GM18511 (cell line): ENCODE results near the gene TBC1D20.
"Not testable (repeated sequence)": the region's sequence is repeated elsewhere in the genome, so short reads cannot be mapped to it uniquely, and the experiment has no call there.

Source experiments
- ATAC-seq: cut with Tn5 transposase; IDR thresholded peaks from one replicate; pipeline ENCODE4 v1.9.1; 2021; ENCODE audit warnings: mild to moderate bottlenecking, moderate library complexity; ENCODE audit not compliant: unreplicated experiment

The TBC1D20 gene

DNA sequence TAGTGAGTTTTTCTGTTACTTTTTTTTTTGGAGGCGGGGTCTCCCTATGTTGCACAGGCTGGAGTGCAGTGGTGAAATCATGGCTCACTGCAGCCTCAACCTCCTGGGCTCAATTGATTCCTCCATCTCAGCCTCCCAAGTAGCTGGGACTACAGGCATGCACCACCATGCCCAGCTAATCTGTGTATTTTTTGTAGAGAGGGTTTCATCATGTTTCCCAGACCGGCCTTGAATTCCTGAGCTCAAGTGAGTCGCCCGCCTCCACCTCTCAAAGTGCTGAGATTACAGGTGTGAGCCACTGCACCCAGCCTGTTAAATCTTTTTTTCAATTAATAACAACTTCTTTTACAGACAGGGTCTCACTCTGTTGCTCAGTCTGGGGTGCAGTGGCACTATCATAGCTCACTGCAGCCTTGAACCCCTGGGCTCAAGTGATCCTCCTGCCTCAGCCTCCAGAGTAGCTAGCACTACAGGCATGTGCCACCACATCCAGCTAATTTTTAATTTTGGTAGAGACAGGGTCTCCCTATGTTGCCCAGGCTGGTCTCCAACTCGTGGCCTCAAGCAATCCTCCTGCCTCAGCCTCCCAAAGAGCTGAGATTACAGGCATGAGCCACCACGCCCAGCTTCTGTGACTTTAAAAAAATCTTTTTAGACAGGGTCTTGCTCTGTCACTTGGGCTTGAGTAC, 14.4 kb upstream of the TBC1D20 start:
- ATAC-seq = not testable (repeated sequence)

DNA sequence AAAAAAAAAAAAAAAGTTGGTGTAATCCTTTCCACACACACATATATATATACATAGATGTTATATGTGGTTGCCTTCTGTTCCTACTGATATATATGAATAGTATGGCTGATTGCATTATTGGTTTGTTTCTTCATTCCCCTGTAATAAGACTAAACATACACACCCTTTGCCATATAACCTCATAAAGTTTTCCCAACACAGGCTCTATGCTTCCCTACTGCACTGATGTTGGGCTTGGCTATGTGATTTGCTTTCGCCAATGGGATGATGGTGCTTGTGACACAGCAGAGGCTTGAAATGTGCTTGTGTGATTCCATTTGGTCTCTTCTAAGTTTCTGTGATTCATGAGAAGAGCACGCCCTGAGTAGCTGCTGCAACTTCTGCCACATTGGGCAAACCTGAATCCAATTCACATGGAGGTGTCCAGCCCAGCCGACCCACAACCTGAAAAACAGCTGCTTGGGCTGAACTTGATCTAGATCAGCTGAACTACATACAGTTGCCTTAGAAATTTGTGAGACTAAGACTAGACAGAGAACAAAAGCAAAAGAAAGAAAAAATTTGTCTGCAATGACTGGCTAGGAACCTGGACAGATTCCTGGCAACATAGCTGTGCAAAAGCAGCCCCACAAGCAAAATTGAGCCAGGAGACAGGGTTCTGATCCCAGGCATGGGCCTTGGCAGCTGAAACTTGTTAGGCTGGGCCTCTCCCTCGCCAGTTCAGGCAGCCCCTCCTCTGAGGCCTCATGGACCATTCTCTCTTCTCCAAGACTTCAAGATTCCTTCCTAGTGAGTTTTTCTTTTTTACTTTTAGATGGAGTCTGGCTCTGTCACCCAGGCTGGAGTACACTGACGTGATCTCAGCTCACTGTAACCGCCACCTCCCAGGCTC, 13.4 kb upstream of the TBC1D20 start:
- ATAC-seq = no peak

DNA sequence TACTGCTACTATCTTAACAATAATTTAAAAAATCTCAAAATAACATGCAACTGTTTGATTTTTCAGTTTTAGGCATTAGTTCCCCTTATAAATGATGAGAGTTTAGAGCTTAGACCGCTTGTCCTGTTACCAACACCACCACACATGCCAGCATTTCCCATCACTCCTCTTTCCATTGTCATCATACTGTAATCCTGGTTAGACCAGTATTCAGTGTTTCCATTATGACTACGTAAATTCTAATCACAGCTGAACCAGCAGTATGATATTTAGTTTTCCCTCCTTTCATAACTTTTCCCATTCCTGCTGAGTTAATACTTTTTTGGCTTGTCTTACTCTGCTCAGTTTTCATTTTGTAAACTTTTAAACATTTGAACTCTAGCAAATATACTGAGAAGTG, 12.2 kb upstream of the TBC1D20 start:
- no peak for ATAC-seq

DNA sequence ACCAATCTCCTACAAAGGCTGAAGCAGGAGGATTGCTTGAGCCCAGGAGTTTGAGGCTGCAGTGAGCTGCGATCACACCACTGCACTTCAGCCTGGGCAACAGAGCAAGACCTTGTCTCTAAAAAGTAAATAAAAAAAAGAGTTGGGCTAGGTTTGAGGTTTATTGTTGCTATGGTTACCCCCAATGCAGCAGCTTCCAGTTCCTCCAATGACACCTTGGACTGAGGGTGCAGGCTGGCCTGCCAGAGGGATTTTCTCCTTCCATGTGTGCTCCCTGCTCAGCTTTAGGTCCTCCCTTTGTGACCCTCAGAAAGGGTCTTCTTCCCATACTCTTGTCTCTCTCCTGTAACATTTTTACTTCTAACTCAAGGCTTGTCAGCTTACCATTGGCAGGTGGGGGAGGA, 10.6 kb upstream of the TBC1D20 start:
- no peak for ATAC-seq

DNA sequence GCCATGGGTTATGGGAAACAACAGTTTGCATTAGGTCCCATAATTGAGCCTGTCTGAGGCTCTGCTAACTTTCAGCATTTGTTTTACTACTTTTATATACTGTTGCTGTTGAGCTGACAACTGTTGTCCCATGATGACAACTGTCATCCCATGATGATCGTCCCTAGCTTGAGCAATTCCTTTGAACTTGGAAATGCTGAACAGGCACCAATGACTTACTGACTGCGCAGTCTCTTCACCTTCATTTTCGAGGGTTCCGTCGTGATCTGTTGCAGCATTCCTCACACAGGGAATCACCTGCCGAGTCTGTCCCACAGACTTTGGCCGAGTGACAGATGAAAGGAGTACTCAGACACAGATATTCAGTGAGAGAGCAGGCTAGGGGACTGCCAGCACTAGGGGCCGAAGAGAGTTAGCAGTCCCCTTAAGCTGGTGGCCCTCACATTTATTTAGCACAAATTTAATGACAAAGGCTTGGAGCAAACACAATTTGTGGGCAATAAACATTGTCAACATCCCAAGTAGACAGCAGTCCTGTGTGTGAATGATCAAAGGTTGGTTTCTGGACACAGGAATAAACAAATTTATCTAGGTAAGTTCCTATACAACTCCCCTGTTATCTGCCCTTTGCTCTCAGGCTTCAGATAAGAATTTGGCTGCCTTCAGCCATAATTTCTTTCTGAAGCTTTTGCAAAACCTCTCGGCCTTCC, 10.0 kb upstream of the TBC1D20 start:
- ATAC-seq = no peak

DNA sequence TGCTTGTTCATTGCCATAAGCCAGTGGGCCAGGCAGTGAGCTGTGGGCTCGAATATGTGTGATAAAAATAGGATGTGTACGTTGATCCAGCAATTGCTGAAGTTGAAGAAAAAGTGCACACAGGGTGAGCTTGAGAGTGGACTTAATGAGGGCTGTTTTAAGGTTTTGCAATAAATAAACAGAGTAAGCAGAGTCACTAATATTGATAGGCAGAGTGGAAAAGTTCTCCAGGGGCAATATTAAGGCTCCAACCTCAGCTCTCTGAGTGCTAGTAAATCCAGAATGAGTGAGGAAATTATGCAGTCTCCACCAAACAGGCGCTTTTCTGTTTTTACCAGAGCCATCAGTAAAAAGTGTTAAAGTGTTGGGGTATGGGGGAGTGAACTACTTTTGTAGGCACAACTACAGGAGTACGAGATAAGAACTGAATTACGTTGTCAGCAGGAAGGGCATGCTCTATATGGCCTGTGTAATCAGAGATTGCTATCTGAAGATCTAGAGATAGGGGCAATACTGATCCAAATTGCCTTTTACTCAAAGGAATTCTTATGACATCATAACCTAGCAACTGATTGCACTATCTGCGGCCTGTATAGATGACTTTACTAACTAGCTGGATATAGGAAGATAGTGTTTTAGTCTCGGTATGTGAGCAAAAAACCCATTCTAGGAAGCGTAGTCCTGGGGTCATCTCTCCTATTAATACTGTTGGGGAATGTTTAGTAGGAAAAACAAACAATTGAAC, 7.6 kb upstream of the TBC1D20 start:
- ATAC-seq = no peak

DNA sequence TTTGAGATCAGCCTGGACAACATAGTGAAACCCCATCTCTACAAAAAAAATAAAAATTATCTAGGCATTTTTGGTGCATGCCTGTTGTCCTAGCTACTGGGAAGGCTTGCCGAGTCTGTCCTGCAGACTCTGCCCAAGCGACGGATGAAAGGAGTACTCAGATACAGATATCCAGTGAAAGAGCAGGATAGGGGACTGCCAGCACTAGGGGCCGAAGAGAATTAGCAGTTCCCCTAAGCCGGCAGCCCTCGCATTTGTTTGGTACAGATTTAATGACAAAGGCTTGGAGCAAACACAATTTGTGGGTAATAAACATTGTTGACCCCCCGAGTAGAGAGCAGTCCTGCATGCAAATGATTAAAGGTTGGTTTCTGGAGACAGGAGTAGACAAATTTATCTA, 5.4 kb upstream of the TBC1D20 start:
- no peak for ATAC-seq

DNA sequence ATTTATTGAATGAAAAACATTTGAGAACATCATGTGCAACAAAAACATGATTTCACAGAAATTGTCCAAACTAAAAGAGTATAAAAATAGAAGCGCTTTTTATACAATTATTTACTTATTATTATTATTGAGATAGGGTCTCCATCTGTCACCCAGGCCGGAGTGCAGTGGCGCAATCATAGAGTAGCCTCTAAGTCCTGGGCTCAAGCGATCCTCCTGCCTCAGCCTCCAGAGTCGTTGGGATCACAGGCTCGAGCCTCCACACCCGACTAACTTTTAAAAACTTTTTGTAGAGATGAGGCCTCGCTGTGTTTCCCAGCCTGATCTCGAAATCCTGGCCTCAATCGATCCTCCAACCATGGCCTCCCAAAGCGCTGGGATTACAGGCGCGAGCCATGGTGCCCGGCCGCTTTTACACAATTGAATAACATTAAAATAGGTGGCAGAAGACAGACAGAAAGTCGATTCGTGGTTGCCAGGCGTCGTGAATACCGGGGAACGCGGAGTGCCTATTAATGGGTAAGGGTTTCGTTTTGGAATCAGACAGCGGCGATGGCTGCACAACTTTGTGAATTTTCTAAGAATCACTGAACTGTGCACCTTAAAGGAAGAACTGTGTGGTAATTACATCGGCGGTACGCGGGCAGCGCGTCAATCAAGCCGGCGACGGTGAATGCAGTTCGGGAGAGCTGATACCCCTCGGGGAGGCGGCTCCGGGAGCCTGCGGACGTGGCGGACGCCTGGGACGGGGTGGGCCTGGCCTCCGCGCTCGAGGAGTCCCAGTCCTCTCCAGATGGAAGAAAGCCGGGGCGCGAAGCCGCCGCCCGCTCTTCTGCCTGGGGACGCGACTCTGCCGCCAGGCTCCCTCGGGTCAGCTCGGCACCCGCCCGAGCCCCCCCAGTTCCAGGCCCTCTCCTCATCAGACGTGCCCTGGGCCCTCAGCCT, 807 bp downstream of the TBC1D20 start:
- peak; percentile 40 for ATAC-seq

DNA sequence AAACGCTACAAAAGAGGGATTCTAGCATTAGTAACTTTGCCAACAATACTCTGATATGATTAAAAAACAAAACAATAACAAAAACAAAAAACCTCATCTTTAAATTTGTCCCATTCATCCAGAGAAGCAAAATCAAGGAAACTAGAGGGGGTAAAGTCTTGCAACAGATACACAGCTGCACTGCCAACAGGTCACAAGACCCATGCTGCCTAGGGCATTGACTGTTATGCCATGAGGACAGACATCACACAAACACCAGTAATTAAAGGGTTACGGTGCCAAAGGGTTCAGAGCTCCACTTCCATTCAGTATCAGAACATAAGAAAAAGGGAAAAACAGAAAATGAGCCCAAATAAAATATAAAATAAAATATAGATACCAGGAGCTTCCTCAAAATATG, 1.6 kb downstream of the TBC1D20 start:
- ATAC-seq = no peak

DNA sequence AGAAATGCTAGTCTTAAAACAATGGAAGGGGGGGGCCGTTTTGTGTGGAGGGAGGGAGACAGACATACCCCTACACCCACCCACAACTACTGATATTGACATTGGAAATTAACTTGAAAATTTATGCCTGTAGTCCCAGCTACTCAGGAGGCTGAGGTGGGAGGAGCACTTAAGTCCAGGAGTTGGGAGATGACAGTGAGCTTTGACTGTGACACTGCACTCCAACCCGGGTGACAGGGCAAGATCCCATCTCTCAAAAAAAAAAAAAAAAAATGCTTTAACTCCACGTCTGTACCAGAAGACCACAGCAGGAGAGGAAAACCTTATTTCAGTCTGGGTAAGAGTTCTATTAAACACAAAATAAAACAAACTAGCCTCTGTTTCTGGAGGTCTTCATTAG, 2.2 kb downstream of the TBC1D20 start:
- ATAC-seq = no peak

DNA sequence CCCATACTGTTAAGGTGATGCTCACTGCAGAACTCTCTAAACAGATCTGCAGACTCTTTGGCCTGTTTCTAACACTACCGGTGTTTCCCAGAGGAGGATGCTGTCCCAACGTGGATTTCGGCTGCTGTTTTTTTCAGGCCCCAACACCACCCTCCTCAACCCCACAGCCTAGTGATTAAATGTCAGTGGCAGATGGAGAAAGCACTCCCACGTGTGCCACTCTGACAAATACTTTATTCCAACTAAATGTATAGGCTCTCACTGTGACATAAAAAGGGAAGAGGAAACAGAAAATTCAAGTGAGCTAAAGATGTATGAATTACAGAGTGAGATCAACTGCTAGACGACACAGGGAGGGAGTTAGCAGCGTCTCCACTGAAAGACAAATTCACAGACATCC, 3.6 kb downstream of the TBC1D20 start:
- ATAC-seq = no peak

DNA sequence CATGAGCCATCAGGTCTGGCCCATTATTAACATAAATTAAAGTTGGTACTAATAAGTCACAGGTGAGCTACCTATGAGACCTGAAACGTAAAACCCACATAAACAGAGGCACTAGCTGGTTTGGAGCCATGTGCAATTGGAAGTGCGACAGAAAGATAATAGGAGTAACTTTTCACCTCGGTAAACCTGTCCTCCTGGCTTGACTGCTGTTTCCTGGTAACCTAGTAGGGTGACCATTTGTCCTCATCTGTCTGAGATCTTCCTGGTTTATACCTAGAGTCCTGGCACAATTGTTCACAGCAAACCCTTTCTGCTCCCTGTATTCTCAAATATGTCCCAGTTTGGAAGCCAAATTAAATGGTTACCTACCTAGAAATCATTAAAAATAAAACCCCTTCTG, 7.4 kb downstream of the TBC1D20 start:
- ATAC-seq = no peak

DNA sequence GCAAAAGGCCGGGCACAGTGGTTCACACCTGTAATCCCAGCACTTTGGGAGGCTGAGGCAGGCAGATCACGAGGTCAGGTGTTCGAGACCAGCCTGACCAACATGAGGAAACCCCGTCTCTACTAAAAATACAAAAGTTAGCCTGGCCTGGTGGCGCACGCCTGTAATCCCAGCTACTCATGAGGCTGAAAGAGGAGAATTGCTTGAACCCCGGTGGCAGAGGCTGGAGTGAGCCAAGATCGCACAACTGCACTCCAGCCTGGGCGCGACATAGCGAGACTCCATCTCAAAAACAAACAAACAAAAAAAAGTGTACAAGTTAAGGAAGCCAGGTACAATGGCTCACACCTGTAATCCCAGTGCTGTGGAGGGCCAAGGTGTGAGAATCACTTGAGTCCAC, 10.3 kb downstream of the TBC1D20 start:
- ATAC-seq = not testable (repeated sequence)

DNA sequence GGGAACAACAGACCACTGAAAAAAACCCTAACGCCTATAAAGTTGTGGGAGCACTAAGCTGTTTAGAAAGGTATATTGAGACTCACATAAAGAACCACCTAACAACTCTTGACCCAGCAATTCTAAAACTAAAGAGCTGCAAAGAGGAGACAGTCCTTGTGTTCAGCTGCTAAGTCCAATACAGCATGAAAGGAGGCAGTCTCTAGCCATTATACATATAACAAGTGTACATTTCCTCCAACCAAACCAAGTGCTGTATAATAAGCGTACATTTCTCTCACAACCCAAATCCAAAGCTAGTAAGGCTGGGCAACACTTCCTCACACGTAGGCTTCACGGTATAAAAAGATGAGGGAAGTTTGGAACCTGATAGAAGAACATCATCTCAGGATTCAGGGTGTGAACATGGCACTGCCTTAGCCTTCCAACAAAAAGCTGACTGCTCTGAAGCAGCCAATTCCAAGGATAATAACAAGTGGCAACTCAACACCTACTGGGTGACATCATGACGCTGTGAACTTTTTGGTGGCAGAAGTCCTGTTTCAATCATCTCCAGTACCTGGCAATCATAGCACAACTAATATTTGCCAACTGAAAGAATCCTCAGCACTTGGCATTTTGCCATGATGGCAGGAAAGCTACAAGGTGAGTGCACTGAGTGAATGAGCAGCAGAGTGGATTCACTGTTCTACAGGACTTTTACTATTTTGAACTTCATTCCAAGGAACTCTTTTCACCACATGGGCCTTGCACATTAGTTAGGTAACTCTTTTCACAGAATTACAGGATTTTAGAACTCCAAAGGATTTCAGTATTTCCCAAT, 16.6 kb downstream of the TBC1D20 start:
- ATAC-seq = no peak

DNA sequence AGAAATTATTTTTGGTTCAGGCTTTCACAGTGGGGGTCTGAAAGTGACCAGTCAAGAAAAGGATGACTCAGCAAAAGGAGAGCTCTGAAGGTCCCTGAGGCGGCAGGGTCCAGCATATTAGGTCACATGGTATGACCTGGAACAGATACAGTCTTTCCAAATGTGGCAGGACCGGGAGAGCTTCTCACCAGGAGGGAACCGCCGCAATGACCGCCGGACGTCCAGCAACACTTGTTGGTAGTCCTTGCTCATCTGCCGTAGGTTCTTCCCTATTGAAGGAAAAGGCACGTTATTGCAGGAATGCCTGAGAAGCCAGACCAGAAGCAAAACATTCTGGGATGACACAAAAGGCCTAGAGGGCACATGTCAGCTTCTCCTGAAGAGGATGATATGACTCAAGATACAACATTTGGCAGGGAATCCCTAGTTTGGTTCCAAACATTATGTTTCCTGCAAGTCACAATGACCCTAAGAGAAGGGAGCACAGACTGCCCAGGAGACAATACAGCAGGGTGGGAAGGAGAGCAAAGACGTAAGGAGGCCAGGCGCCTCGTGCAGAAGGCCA, 17.4 kb downstream of the TBC1D20 start:
- ATAC-seq = no peak

DNA sequence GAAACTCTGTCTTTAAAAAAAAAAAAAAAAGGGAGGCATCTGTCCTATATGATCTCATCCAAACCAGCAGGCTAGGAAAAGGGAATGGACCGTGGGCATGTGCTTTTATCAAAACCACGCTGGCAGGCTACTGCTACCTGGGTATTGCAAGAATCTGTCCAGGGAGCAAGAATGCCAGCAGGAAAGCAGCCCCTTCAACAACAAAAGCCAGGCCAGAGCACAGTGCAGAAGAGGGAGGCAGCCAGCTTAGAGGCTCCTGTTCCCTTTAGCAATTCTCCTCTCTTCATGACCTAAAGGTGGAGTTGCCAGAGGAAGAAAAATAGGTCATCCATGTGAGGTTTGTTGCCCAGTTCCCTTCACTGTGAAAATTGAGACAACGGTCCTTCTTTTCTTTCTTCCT, 18.2 kb downstream of the TBC1D20 start:
- no peak for ATAC-seq

DNA sequence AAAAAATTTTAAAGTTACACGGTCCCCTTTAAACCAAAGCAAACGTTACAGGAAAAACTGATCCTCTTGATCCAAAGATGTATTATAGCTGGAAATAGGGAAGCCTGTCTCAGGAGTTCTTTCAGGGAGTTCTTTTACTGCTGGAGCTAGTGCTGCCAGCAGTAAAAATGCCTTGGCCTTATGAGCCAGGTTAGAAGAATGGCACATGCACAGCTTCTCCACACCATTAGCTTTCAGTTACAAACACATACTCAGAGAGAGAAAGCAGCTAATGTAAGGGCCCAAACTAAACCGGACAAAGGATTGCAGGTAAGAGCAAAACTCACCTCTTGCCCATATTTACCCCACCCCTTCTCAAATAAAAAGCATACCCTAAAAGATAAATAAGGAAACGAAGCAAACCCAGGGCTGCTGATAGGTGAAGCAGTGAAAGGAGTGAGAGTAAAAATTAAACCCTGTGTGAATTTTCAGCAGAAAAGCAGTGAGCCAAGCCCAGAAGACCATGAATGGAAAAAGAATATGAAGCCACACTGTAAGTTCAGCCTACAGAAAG, 19.0 kb downstream of the TBC1D20 start:
- no peak for ATAC-seq

DNA sequence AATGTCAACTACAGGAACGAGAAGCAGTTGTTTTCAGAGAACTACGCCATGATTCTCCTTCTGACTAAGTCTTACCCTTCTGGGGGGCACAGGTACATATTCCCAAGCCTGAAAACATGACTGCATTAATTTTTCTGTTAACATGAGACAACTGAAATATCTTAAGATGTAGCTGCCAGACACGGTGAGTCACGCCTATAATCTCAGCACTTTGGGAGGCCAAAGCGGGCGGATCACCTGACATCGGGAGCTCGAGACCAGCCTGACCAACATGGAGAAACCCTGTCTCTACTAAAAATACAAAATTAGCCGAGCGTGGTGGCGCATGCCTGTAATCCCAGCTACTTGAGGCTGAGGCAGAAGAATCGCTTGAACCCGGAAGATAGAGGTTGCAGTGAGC, 21.7 kb downstream of the TBC1D20 start:
- no peak for ATAC-seq
